CD14-positive monocyte (primary cell): ENCODE data around the gene RAPGEF6. TPM values are rescaled to one million over a fixed set of nuclear protein-coding genes. Genes with fewer than 3 reads are reported as not detected.

ENCODE experiments used
- DNase-seq, 3 donors: peaks; one replicate each; pipeline ENCODE4 v3.0.0-alpha.2; 2011 to 2022
- H2AFZ ChIP-seq: 2 replicates; pipeline ENCODE4 v1.6.0; 2012; ENCODE audit warnings: mild to moderate bottlenecking, low read depth, low read length, inconsistent platforms; ENCODE audit not compliant: insufficient read depth, poor library complexity, severe bottlenecking
- H3K27ac ChIP-seq, 2 donors: 1 replicate in 1 of 2; 2 replicates in 1 of 2; pipeline ENCODE4 v1.5.1; 2012 to 2013; ENCODE audit warnings: low read length in 2 of 2, control low read depth in 1 of 2, inconsistent platforms in 1 of 2, low read depth in 1 of 2, mild to moderate bottlenecking in 1 of 2
- H3K27me3 ChIP-seq, 2 donors: one replicate each; pipeline versions ENCODE4 v1.6.0 to v1.6.1; 2011 to 2013; ENCODE audit warnings: low read length in 2 of 2; ENCODE audit not compliant: control insufficient read depth in 2 of 2, insufficient read depth in 2 of 2
- H3K36me3 ChIP-seq, 2 donors: replicated peaks in 1 of 2; 1 replicate in 1 of 2; 2 replicates in 1 of 2; pipeline versions ENCODE4 v1.5.1 to v1.6.1; 2012 to 2013; ENCODE audit warnings: low read length in 2 of 2, control low read depth in 1 of 2, inconsistent platforms in 1 of 2, mild to moderate bottlenecking in 1 of 2; ENCODE audit not compliant: insufficient read depth in 2 of 2, control insufficient read depth in 1 of 2
- H3K4me1 ChIP-seq, 2 donors: 1 replicate in 1 of 2; 2 replicates in 1 of 2; pipeline versions ENCODE4 v1.5.1 to v1.6.1; 2012 to 2013; ENCODE audit warnings: low read length in 2 of 2, control low read depth in 1 of 2, inconsistent platforms in 1 of 2, mild to moderate bottlenecking in 1 of 2, moderate library complexity in 1 of 2; ENCODE audit not compliant: insufficient read depth in 2 of 2, control insufficient read depth in 1 of 2
- H3K4me2 ChIP-seq: replicated peaks from 2 replicates; pipeline ENCODE3; 2012; ENCODE audit warnings: low read length, moderate library complexity, mild to moderate bottlenecking; ENCODE audit not compliant: poor library complexity, severe bottlenecking; ENCODE audit errors: extremely low read depth
- H3K4me3 ChIP-seq, 3 experiments: fragments of 200-600 bp in 1 of 3; sonication (generic) in 1 of 3; replicated peaks in 1 of 3; 1 replicate in 2 of 3; 2 replicates in 1 of 3; pipeline ENCODE4 v1.5.1; 2011 to 2013; ENCODE audit warnings: low read length in 3 of 3, mild to moderate bottlenecking in 3 of 3, control low read depth in 2 of 3, low read depth in 2 of 3, inconsistent platforms in 1 of 3, moderate library complexity in 1 of 3
- H3K79me2 ChIP-seq: 2 replicates; pipeline ENCODE4 v1.6.0; 2012; ENCODE audit warnings: mild to moderate bottlenecking, control low read depth, inconsistent platforms, low read length, moderate library complexity; ENCODE audit not compliant: insufficient read depth
- H3K9ac ChIP-seq: 2 replicates; pipeline ENCODE4 v1.6.0; 2017; ENCODE audit warnings: low read length, mild to moderate bottlenecking; ENCODE audit not compliant: insufficient read depth, poor library complexity, severe bottlenecking
- H3K9me3 ChIP-seq, 2 donors: replicated peaks in 1 of 2; 1 replicate in 1 of 2; 2 replicates in 1 of 2; pipeline versions ENCODE4 v1.5.1 to v1.6.1; 2012 to 2013; ENCODE audit warnings: low read length in 2 of 2, control low read depth in 1 of 2; ENCODE audit not compliant: control insufficient read depth in 1 of 2, insufficient read depth in 1 of 2
- H4K20me1 ChIP-seq: 2 replicates; pipeline ENCODE4 v1.6.0; 2012; ENCODE audit warnings: mild to moderate bottlenecking, low read length, control low read depth, moderate library complexity; ENCODE audit not compliant: insufficient read depth
- H3K27ac Mint-ChIP-seq, 7 donors: one replicate each; pipeline ENCODE4 v1.8.0; 2020; ENCODE audit warnings: mild to moderate bottlenecking in 7 of 7, mixed read lengths in 7 of 7, moderate library complexity in 6 of 7, inconsistent platforms in 2 of 7
- H3K27me3 Mint-ChIP-seq, 3 donors: one replicate each; pipeline ENCODE4 v1.8.0; 2021 to 2022; ENCODE audit warnings: low read depth in 3 of 3, mild to moderate bottlenecking in 3 of 3, mixed read lengths in 3 of 3, moderate library complexity in 3 of 3, inconsistent platforms in 1 of 3
- H3K36me3 Mint-ChIP-seq, 2 donors: one replicate each; pipeline ENCODE4 v1.8.0; 2020; ENCODE audit warnings: mixed read lengths in 2 of 2, inconsistent platforms in 1 of 2, mild to moderate bottlenecking in 1 of 2
- H3K4me1 Mint-ChIP-seq: one replicate; pipeline ENCODE4 v1.8.0; 2020; ENCODE audit warnings: mild to moderate bottlenecking, mixed read lengths
- H3K4me3 Mint-ChIP-seq, 2 donors: one replicate each; pipeline ENCODE4 v1.8.0; 2020; ENCODE audit warnings: mild to moderate bottlenecking in 2 of 2, mixed read lengths in 2 of 2, moderate library complexity in 1 of 2
- H3K9me3 Mint-ChIP-seq, 7 donors: one replicate each; pipeline ENCODE4 v1.8.0; 2020 to 2022; ENCODE audit warnings: mixed read lengths in 7 of 7, mild to moderate bottlenecking in 6 of 7, moderate library complexity in 6 of 7, inconsistent platforms in 2 of 7
- WGBS: methylation state at CpG from one replicate; pipeline ENCODE4 v1.1.5; 2013; ENCODE audit warnings: missing lambda C conversion rate; ENCODE audit not compliant: insufficient coverage; 5-methylcytosine and 5-hydroxymethylcytosine counted together
- intact Hi-C, 2 donors: fragments of 100-400 bp; cut with micrococcal nuclease; formaldehyde crosslinking; loops; one replicate each; pipeline versions ENCODE4 v1.15.0 to v1.15.1; 2023
- polyA plus RNA-seq, 3 donors: library from polyadenylated mRNA; depleted of rRNA in 1 of 3; unstranded in 2 of 3; stranded (reverse) in 1 of 3; fragments of 300-500 nt in 2 of 3; fragments of >200 nt in 1 of 3; fragmentation: Illumina TruSeq in 2 of 3; gene quantifications; 1 replicate in 2 of 3; 2 replicates in 1 of 3; pipeline ENCODE4 v1.2.3, GENCODE V29; 2012 to 2021
- TF ChIP-seq, protein P1 (sequence below): fragments of 200-600 bp; IDR thresholded peaks from one replicate; pipeline ENCODE4 v1.8.0; 2022; ENCODE audit warnings: antibody characterized with exemption, mild to moderate bottlenecking

Gene RAPGEF6
- polyA plus RNA-seq, 3 donors, result 2.9 to 4.8 (median 4.8) TPM

GRCh38 chr5:131615957-131616356 is 19.1 kb downstream of the RAPGEF6 start:
- no peak overlapping the region for H3K4me3 Mint-ChIP-seq
- no peaks in the 10 kb centered on the region for H3K27me3 Mint-ChIP-seq
- intact Hi-C loops, result no loop called here
- no peak for DNase-seq
- no peak overlapping the region for H2AFZ ChIP-seq
- peaks cover 0 to 11% (median 3%) of the 10 kb centered on the region in 7 donors for H3K9me3 Mint-ChIP-seq
- H3K36me3 Mint-ChIP-seq, result peaks cover 6 to 16% of the 10 kb centered on the region in 2 donors
- H3K4me1 ChIP-seq, result peaks cover 3 to 8% of the 10 kb centered on the region in 2 donors
- H3K4me1 Mint-ChIP-seq, result peaks cover 21% of the 10 kb centered on the region
- H3K4me3 ChIP-seq, result no peak overlapping the region
- peaks cover 0 to 5% of the 10 kb centered on the region in 2 donors for H3K9me3 ChIP-seq
- H3K79me2 ChIP-seq, result peaks cover 99% of the 10 kb centered on the region
- no peaks in the 10 kb centered on the region for H3K27me3 ChIP-seq
- no CpG with 5 or more reads among the region's 2 CpGs for WGBS
- H3K36me3 ChIP-seq, result no peaks in the 10 kb centered on the region
- no peak overlapping the region for H3K4me2 ChIP-seq
- no peak overlapping the region for H3K27ac Mint-ChIP-seq
- H3K9ac ChIP-seq, result no peak overlapping the region
- TF ChIP-seq, protein P1, sequence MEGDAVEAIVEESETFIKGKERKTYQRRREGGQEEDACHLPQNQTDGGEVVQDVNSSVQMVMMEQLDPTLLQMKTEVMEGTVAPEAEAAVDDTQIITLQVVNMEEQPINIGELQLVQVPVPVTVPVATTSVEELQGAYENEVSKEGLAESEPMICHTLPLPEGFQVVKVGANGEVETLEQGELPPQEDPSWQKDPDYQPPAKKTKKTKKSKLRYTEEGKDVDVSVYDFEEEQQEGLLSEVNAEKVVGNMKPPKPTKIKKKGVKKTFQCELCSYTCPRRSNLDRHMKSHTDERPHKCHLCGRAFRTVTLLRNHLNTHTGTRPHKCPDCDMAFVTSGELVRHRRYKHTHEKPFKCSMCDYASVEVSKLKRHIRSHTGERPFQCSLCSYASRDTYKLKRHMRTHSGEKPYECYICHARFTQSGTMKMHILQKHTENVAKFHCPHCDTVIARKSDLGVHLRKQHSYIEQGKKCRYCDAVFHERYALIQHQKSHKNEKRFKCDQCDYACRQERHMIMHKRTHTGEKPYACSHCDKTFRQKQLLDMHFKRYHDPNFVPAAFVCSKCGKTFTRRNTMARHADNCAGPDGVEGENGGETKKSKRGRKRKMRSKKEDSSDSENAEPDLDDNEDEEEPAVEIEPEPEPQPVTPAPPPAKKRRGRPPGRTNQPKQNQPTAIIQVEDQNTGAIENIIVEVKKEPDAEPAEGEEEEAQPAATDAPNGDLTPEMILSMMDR, result no peak
- H4K20me1 ChIP-seq, result peaks cover 77% of the 10 kb centered on the region
- H3K27ac ChIP-seq, result no peak overlapping the region

DNA sequence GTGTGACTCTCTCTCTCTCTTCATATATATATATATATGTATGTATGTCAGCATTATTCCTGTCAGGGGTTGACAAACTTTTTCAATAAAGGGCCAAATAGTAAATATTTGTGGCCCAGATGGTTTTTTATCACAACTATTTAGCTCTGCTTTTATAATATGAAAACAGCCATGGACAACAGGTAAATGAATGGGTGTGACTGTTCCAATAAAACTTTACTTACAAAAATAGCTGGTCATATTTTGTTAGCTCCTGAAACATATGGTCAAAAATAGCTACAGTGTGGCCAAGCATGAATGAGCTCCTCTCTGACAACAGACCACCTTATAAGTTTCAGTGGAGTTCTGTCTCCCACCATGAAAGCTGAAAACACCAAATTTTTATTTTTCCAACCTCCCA is 21.6 kb downstream of the RAPGEF6 start:
- Histone ChIP-seq H2AFZ (no peak overlapping the region), H3K4me1 (peaks cover 3 to 8% of the 10 kb centered on the region in 2 donors), H3K9ac (no peak overlapping the region), H3K4me2 (no peak overlapping the region), H3K4me3 (no peak overlapping the region), H3K27me3 (no peaks in the 10 kb centered on the region), H3K9me3 (peaks cover 0 to 5% of the 10 kb centered on the region in 2 donors), H3K27ac (no peak overlapping the region), H4K20me1 (peaks cover 86% of the 10 kb centered on the region), H3K79me2 (peaks cover 99% of the 10 kb centered on the region), H3K36me3 (no peaks in the 10 kb centered on the region)
- Mint-ChIP-seq H3K4me3 (no peak overlapping the region), H3K4me1 (peaks cover 20% of the 10 kb centered on the region), H3K9me3 (peaks cover 1 to 11% (median 3%) of the 10 kb centered on the region in 7 donors), H3K27me3 (no peaks in the 10 kb centered on the region), H3K27ac (peak overlapping the region in 2 of 7 donors; percentile 2 to 57), H3K36me3 (peaks cover 6 to 16% of the 10 kb centered on the region in 2 donors)
- TF ChIP-seq, protein P1, result no peak
- DNase-seq, result no peak
- intact Hi-C loops, result no loop called here
